HEK293T (cell line): ENCODE measurements around the gene IL10RA.

Experiments used
- CTBP1 ChIP-seq: fragments of 450-650 bp; IDR thresholded peaks from 2 replicates; pipeline ENCODE4 v1.6.1; 2016; ENCODE audit warnings: borderline replicate concordance
- FOXK2 ChIP-seq: fragments of 450-650 bp; IDR thresholded peaks from 2 replicates; pipeline ENCODE4 v1.6.1; 2016; ENCODE audit warnings: mild to moderate bottlenecking
- FOXM1 ChIP-seq: fragments of 450-650 bp; IDR thresholded peaks from 2 replicates; pipeline ENCODE4 v1.6.1; 2017; ENCODE audit warnings: mild to moderate bottlenecking, borderline replicate concordance
- HDGF ChIP-seq: fragments of 450-650 bp; IDR thresholded peaks from 2 replicates; pipeline ENCODE4 v1.6.1; 2017; ENCODE audit warnings: antibody characterized with exemption, borderline replicate concordance
- PKNOX1 ChIP-seq: fragments of 450-650 bp; IDR thresholded peaks from 2 replicates; pipeline ENCODE4 v1.6.1; 2016
- SP1 ChIP-seq: fragments of 450-650 bp; IDR thresholded peaks from 2 replicates; pipeline ENCODE4 v1.6.1; 2017
- SUZ12 ChIP-seq: fragments of 450-650 bp; IDR thresholded peaks from 2 replicates; pipeline ENCODE4 v1.6.1; 2016; ENCODE audit warnings: mild to moderate bottlenecking
- TARDBP ChIP-seq: fragments of 450-650 bp; IDR thresholded peaks from 2 replicates; pipeline ENCODE4 v1.6.1; 2016

GRCh38 chr11:117992136-117992535 lies 5.9 kb downstream of the IL10RA start:
- no peak for TF ChIP-seq FOXM1
- TF ChIP-seq PKNOX1, result no peak
- TF ChIP-seq SP1, result no peak
- no peak for TF ChIP-seq HDGF
- TF ChIP-seq FOXK2, result no peak
- TF ChIP-seq SUZ12, result no peak
- no peak for TF ChIP-seq CTBP1
- no peak for TF ChIP-seq TARDBP
